Testis (tissue), 3 donors: ENCODE data around the gene GRAMD1A. TPM values are rescaled to one million over a fixed set of nuclear protein-coding genes. Genes with fewer than 3 reads are reported as not detected.

Experiments used
- DNase-seq: peaks from one replicate; pipeline ENCODE4 v3.0.0-alpha.2; 2019
- H3K27ac ChIP-seq, 2 donors: fragments of 200-600 bp; sonication (generic); one replicate each; pipeline ENCODE4 v1.5.1; 2019
- H3K27me3 ChIP-seq: fragments of 200-600 bp; sonication (generic); one replicate; pipeline ENCODE4 v1.5.1; 2019
- H3K36me3 ChIP-seq: fragments of 200-600 bp; sonication (generic); one replicate; pipeline ENCODE4 v1.5.1; 2017; ENCODE audit warnings: low read depth; ENCODE audit errors: missing control alignments
- H3K4me1 ChIP-seq: fragments of 200-600 bp; sonication (generic); one replicate; pipeline ENCODE4 v1.5.1; 2019
- H3K4me3 ChIP-seq, 2 donors: fragments of 200-600 bp; sonication (generic); one replicate each; pipeline ENCODE4 v1.5.1; 2017 to 2019
- H3K9me3 ChIP-seq: fragments of 200-600 bp; sonication (generic); one replicate; pipeline ENCODE4 v1.5.1; 2017
- POLR2A ChIP-seq: fragments of 450-650 bp; IDR thresholded peaks from one replicate; pipeline ENCODE4 v1.6.1; 2017; ENCODE audit warnings: antibody characterized with exemption, mild to moderate bottlenecking, moderate library complexity
- WGBS, 2 donors: methylation state at CpG; one replicate each; pipeline ENCODE4 v1.1.5; 2018; 5-methylcytosine and 5-hydroxymethylcytosine counted together
- intact Hi-C: fragments of 100-400 bp; cut with DNase I; formaldehyde crosslinking; loops from one replicate; pipeline ENCODE4 v1.15.1; 2023; ENCODE audit warnings: low total_unique reads
- polyA plus RNA-seq: library from polyadenylated mRNA; stranded (reverse); fragments of 350-450 nt; fragmentation: Illumina TruSeq; extraction: RNeasy Lipid Tissue Mini Kit (QIAGEN cat#74804); gene quantifications from one replicate; pipeline ENCODE4 v1.2.3, GENCODE V29; 2014; ENCODE audit warnings: low read depth, low replicate concordance; ENCODE audit not compliant: insufficient read depth
- total RNA-seq, 2 donors: library from RNA; depleted of rRNA; stranded (reverse); fragments of >200 nt; gene quantifications; one replicate each; pipeline ENCODE4 v1.2.3, GENCODE V29; 2016
- TF ChIP-seq, protein P1 (sequence below), 3 experiments: fragments of 450-650 bp in 2 of 3; fragments of 200-600 bp in 1 of 3; sonication (generic) in 1 of 3; IDR thresholded peaks; one replicate each; pipeline ENCODE4 v1.5.1; 2016 to 2019; ENCODE audit warnings: antibody characterized with exemption in 3 of 3, mild to moderate bottlenecking in 2 of 3, moderate library complexity in 1 of 3

The GRAMD1A gene
- total and polyA plus RNA-seq, 3 donors from 2014 or later = 62.8 to 99.3 (median 92.4) TPM

DNA sequence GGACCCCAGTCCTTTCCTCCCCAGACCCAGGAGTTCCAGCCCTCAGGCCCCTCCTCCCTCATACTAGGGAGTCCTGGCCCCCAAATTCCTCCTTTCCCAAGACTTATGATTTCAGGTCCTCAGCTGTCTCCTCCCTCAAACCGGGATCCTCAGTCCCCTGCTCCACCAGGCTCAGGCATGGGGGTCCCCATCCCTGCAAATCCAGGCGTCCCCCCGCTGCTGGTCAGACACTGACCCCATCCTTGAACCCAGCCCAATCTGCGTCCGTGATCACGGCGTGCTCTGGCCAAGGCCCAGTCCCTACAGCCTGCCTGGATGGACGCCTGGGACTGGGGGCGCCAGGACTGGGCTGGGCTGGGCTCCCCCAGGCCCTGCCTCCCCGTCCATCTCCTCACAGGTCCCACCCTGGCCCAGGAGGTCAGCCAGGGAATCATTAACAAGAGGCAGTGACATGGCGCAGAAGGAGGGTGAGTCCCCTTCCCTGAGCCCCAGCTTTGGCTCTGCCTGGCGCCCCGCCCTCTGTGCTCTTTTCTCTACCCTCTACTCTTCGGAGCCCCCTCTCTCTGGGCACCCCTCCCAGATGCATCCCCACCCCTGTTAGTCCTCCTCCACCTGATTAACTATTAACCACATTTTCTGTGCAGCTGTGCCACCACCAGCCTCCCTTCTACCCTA, 42.1 kb downstream of the GRAMD1A start:
- H3K36me3 ChIP-seq = no peaks in the 10 kb centered on the region
- WGBS, 2 donors = 67 to 70% methylated on average over 6 to 14 of the region's 14 CpGs
- H3K4me3 ChIP-seq = no peak overlapping the region
- H3K27ac ChIP-seq = no peak overlapping the region
- peaks cover 35% of the 10 kb centered on the region for H3K4me1 ChIP-seq
- no peaks in the 10 kb centered on the region for H3K9me3 ChIP-seq
- no peaks in the 10 kb centered on the region for H3K27me3 ChIP-seq
- DNase-seq = no peak
- TF ChIP-seq POLR2A = no peak
- TF ChIP-seq, protein P1, sequence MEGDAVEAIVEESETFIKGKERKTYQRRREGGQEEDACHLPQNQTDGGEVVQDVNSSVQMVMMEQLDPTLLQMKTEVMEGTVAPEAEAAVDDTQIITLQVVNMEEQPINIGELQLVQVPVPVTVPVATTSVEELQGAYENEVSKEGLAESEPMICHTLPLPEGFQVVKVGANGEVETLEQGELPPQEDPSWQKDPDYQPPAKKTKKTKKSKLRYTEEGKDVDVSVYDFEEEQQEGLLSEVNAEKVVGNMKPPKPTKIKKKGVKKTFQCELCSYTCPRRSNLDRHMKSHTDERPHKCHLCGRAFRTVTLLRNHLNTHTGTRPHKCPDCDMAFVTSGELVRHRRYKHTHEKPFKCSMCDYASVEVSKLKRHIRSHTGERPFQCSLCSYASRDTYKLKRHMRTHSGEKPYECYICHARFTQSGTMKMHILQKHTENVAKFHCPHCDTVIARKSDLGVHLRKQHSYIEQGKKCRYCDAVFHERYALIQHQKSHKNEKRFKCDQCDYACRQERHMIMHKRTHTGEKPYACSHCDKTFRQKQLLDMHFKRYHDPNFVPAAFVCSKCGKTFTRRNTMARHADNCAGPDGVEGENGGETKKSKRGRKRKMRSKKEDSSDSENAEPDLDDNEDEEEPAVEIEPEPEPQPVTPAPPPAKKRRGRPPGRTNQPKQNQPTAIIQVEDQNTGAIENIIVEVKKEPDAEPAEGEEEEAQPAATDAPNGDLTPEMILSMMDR (IDR thresholded peaks at IDR 0.05) = no peak
- intact Hi-C loops = no loop called here

DNA sequence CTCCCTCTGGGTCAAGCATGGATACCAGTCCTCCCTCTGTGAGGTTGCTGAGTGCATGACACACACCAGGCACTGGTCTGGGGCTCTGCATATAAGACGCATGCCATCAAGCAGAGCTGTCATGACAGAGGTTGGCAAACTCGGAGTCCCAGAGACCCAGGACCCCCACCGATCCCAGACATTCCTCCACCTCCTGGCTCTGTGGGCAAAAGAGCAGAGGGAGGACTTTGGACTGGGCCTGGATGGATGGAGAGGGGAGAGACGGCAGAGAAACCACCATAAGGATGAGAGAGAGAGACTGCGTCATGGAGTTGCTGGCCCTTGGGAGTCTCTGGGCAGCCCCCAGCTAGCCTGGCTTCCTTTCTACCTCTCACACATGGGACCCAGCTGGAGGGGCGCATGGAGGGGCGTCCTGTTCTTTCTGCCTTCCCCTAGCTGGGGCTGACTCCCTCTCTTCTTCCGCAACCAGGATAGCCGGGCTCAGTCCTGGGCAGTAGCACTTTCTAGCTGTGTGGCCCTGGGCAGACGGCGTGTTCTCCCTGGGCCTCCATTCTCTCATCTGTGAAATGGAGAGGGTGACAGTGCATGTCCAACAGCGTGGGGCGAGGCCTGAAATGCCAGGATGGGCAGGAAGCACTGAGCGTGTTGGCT, 43.0 kb downstream of the GRAMD1A start:
- no peak for DNase-seq
- H3K4me3 ChIP-seq = no peak overlapping the region
- no peaks in the 10 kb centered on the region for H3K27me3 ChIP-seq
- no peaks in the 10 kb centered on the region for H3K9me3 ChIP-seq
- H3K4me1 ChIP-seq = peaks cover 30% of the 10 kb centered on the region
- WGBS, 2 donors = 79 to 89% methylated on average over 10 to 14 of the region's 14 CpGs
- TF ChIP-seq POLR2A = no peak
- TF ChIP-seq, protein P1 (IDR thresholded peaks at IDR 0.05) = no peak
- intact Hi-C loops = no loop called here
- H3K27ac ChIP-seq = no peak overlapping the region
- H3K36me3 ChIP-seq = no peaks in the 10 kb centered on the region

DNA sequence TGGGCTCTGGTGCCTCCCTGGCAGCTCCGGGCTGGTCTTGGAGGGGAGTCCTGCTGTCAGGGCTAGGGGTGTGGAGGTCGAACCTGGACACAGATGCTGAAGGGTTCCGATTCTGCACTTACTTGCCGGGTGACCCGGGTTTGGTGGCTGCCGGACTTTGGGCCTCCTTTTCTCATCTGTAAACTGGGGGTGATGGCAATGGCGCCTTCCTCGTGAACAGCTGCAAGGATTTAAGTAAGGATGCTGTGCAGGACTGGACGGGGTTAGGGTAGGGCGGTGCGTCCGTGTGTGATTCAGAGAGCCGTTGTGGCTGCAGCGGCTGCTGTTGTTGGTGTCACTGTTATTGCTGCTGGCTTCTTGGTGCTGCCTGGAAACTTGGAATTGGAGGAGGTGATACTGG, 43.8 kb downstream of the GRAMD1A start:
- TF ChIP-seq POLR2A = no peak
- TF ChIP-seq, protein P1 (IDR thresholded peaks at IDR 0.05) = no peak
- Histone ChIP-seq H3K27ac (no peak overlapping the region), H3K4me1 (peaks cover 25% of the 10 kb centered on the region), H3K9me3 (no peaks in the 10 kb centered on the region), H3K36me3 (no peaks in the 10 kb centered on the region), H3K27me3 (no peaks in the 10 kb centered on the region), H3K4me3 (no peak overlapping the region)
- intact Hi-C loops = no loop called here
- no peak for DNase-seq
- 90 to 91% methylated on average over 14 of the region's 14 CpGs for WGBS, 2 donors

DNA sequence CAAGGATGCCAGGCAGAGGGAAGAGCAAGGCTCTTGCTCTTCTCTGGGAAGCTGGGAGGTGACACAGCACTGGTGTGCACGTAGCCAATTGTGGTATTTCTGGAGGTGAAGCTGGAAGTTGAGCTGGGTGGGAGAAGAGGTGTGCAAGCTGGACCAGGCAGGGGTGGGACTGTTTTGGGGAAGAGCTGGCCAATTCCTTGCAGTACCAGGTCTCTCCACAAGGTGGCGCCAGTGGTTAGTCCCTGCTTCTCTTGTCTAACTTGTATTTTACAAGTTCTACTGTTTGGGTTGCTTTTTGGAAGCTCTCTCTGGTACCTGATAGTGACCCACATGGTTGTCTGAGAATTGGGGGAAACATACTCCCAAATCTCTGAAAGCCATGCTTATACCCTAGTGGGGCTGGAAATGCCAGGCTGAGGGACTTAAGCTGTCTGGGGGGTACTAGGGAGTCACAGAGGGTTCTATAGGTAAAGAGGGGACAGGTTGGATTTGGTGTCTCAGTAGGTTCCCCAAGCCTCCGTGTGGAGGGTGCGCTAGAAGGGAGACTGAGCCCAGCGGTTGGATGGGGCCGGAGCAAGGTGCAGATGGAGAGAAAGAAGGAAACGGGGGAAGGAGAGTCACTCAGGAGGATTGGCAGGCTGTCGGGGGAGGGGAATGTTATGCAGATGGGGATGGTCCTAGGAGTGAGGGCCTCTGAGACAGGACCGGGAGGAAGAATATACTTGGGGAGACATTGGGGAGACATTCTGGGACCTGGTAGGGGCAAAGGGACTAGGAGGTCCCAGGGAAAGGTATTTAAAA, 44.4 kb downstream of the GRAMD1A start:
- Histone ChIP-seq H3K9me3 (no peaks in the 10 kb centered on the region), H3K27me3 (no peaks in the 10 kb centered on the region), H3K36me3 (no peaks in the 10 kb centered on the region), H3K27ac (no peak overlapping the region), H3K4me3 (no peak overlapping the region), H3K4me1 (peaks cover 24% of the 10 kb centered on the region)
- DNase-seq = peak; percentile 78
- 70 to 72% methylated on average over 9 of the region's 9 CpGs for WGBS, 2 donors
- TF ChIP-seq, protein P1 (IDR thresholded peaks at IDR 0.05) = peak; percentile 83 to 99 (median 93)
- no peak for TF ChIP-seq POLR2A
- intact Hi-C loops = no loop called here
